NB4 (cell line): ENCODE measurements around the gene TBL1Y.

Source experiments
- CTCF ChIP-seq: IDR thresholded peaks from one replicate; pipeline ENCODE4 v1.5.1; 2012; ENCODE audit warnings: low read depth, low read length
- POLR2A ChIP-seq: IDR thresholded peaks from 2 replicates; pipeline ENCODE4 v1.6.1; 2011; ENCODE audit warnings: mild to moderate bottlenecking; ENCODE audit not compliant: insufficient read length; ENCODE audit errors: extremely low read depth

DNA sequence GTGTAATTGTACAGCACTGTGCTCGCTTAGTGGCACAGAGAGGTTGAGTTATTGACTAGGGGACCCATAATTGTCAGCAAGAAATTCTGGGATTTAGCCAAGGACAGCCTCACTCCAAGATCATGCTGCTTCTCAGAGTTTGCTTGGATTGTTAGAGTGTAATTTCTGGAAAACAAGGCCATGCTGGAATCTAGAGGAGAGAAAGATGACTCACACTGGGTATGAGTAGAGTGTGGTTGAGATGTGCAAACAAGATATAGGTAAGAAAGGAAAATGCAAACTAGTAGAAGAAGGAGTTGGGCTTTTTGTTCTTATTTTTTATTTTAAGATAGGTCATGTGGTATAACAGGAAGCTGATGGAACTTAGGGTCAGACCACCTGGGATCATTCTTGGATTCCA, 97.4 kb downstream of the TBL1Y start:
- TF ChIP-seq CTCF = no peak
- TF ChIP-seq POLR2A = no peak
